ENCODE measurements around the gene CCDC157.

- TF ChIP-seq, protein P1, sequence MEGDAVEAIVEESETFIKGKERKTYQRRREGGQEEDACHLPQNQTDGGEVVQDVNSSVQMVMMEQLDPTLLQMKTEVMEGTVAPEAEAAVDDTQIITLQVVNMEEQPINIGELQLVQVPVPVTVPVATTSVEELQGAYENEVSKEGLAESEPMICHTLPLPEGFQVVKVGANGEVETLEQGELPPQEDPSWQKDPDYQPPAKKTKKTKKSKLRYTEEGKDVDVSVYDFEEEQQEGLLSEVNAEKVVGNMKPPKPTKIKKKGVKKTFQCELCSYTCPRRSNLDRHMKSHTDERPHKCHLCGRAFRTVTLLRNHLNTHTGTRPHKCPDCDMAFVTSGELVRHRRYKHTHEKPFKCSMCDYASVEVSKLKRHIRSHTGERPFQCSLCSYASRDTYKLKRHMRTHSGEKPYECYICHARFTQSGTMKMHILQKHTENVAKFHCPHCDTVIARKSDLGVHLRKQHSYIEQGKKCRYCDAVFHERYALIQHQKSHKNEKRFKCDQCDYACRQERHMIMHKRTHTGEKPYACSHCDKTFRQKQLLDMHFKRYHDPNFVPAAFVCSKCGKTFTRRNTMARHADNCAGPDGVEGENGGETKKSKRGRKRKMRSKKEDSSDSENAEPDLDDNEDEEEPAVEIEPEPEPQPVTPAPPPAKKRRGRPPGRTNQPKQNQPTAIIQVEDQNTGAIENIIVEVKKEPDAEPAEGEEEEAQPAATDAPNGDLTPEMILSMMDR (IDR thresholded peaks at IDR 0.05; ENCODE audit: insufficient read depth, low read length) = no peak
- TF ChIP-seq GABPA (IDR thresholded peaks at IDR 0.05; ENCODE audit: low read depth) (no peak), POLR2AphosphoS5 (IDR thresholded peaks at IDR 0.05; ENCODE audit: low read depth) (no peak), SPI1 (IDR thresholded peaks at IDR 0.05; ENCODE audit: borderline replicate concordance, low read depth) (no peak)
- TF ChIP-seq, protein P2, sequence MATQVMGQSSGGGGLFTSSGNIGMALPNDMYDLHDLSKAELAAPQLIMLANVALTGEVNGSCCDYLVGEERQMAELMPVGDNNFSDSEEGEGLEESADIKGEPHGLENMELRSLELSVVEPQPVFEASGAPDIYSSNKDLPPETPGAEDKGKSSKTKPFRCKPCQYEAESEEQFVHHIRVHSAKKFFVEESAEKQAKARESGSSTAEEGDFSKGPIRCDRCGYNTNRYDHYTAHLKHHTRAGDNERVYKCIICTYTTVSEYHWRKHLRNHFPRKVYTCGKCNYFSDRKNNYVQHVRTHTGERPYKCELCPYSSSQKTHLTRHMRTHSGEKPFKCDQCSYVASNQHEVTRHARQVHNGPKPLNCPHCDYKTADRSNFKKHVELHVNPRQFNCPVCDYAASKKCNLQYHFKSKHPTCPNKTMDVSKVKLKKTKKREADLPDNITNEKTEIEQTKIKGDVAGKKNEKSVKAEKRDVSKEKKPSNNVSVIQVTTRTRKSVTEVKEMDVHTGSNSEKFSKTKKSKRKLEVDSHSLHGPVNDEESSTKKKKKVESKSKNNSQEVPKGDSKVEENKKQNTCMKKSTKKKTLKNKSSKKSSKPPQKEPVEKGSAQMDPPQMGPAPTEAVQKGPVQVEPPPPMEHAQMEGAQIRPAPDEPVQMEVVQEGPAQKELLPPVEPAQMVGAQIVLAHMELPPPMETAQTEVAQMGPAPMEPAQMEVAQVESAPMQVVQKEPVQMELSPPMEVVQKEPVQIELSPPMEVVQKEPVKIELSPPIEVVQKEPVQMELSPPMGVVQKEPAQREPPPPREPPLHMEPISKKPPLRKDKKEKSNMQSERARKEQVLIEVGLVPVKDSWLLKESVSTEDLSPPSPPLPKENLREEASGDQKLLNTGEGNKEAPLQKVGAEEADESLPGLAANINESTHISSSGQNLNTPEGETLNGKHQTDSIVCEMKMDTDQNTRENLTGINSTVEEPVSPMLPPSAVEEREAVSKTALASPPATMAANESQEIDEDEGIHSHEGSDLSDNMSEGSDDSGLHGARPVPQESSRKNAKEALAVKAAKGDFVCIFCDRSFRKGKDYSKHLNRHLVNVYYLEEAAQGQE (IDR thresholded peaks at IDR 0.05; ENCODE audit: insufficient replicate concordance, low read depth) = no peak
Observed at GRCh38 chr22:30347255-30347892, 9.4 kb upstream of the CCDC157 start.
